DOHH2 (cell line): ENCODE measurements around the gene AGBL5.

Experiments used
- CTCF ChIP-seq: fragments of 200-600 bp; sonication (generic); IDR thresholded peaks from one replicate; pipeline ENCODE4 v1.5.1; 2014; ENCODE audit warnings: antibody characterized with exemption, mild to moderate bottlenecking, low read depth, low read length; ENCODE audit not compliant: poor library complexity, severe bottlenecking
- EZH2phosphoT487 ChIP-seq: fragments of 200-600 bp; sonication (generic); IDR thresholded peaks from 2 replicates; pipeline ENCODE4 v1.6.1; 2017; ENCODE audit warnings: borderline replicate concordance, mild to moderate bottlenecking, antibody characterized with exemption, low read length, moderate library complexity, mixed read lengths

GRCh38 chr2:27108221-27108620, 56.8 kb downstream of the AGBL5 start:
- TF ChIP-seq CTCF, result no peak
- no peak for TF ChIP-seq EZH2phosphoT487
